HFFc6 (cell line): ENCODE measurements around the gene SPRED3. TPM values are rescaled to one million over a fixed set of nuclear protein-coding genes. Genes with fewer than 3 reads are reported as not detected.
"Not testable (repeated sequence)": the region's sequence is repeated elsewhere in the genome, so short reads cannot be mapped to it uniquely, and the experiment has no call there.

Source experiments
- DNase-seq: peaks from one replicate; pipeline ENCODE4 v3.0.0-alpha.2; 2018
- H3K27ac Mint-ChIP-seq: 2 replicates; pipeline ENCODE4 v1.8.0; 2020; ENCODE audit warnings: mild to moderate bottlenecking, mixed read lengths
- H3K27me3 Mint-ChIP-seq: 2 replicates; pipeline ENCODE4 v1.8.0; 2021; ENCODE audit warnings: mild to moderate bottlenecking, moderate library complexity, mixed read lengths; ENCODE audit not compliant: insufficient read depth
- H3K36me3 Mint-ChIP-seq: 2 replicates; pipeline ENCODE4 v1.8.0; 2021; ENCODE audit warnings: low read depth, mixed read lengths
- H3K4me1 Mint-ChIP-seq: 2 replicates; pipeline ENCODE4 v1.8.0; 2020; ENCODE audit warnings: low read depth, mixed read lengths
- H3K4me3 Mint-ChIP-seq: 2 replicates; pipeline ENCODE4 v1.8.0; 2020; ENCODE audit warnings: mild to moderate bottlenecking, moderate library complexity, mixed read lengths
- H3K9me3 Mint-ChIP-seq: 2 replicates; pipeline ENCODE4 v1.8.0; 2020; ENCODE audit warnings: mild to moderate bottlenecking, mixed read lengths
- CTCF ChIP-seq: fragments of 200-600 bp; sonication (generic); IDR thresholded peaks from 2 replicates; pipeline ENCODE4 v1.5.0; 2021; ENCODE audit warnings: antibody characterized with exemption, mild to moderate bottlenecking
- total RNA-seq, 6 experiments: library from RNA; stranded (reverse); fragmentation: NEBNext Ultra II Directional; extraction: Animal tissue kit (Norgen Biotek cat#: 25700); gene quantifications; 2 replicates in 1 of 6; 3 replicates in 5 of 6; pipeline ENCODE4 v1.2.3, GENCODE V29; 2021

Gene SPRED3
- total RNA-seq, 6 experiments from 2014 or later: 11.7 to 15.3 (median 13.1) TPM

- Mint-ChIP-seq H3K4me3 (peak overlapping the region; percentile 93), H3K4me1 (peaks cover 22% of the 10 kb centered on the region), H3K27me3 (peaks cover 2% of the 10 kb centered on the region), H3K27ac (peak overlapping the region; percentile 78), H3K36me3 (no peaks in the 10 kb centered on the region), H3K9me3 (no peaks in the 10 kb centered on the region)
- TF ChIP-seq CTCF: no peak
- DNase-seq: no peak
Observed at GRCh38 chr19:38402623-38402966, 14.1 kb downstream of the SPRED3 start.

GRCh38 chr19:38402967-38403674 lies 14.6 kb downstream of the SPRED3 start, which contains the start of gene FAM98C:
TSS of gene FAM98C (plus strand) at chr19:38403093. CDS start at chr19:38403154, 61 bp downstream.
- Mint-ChIP-seq H3K9me3 (no peaks in the 10 kb centered on the region), H3K36me3 (no peaks in the 10 kb centered on the region), H3K27me3 (peaks cover 2% of the 10 kb centered on the region), H3K4me1 (peaks cover 22% of the 10 kb centered on the region), H3K27ac (peak within 1 kb of the TSS; percentile 78), H3K4me3 (peak within 1 kb of the TSS; percentile 93)
- DNase-seq: peak; percentile 93
- peak; percentile 100 for TF ChIP-seq CTCF

DNA sequence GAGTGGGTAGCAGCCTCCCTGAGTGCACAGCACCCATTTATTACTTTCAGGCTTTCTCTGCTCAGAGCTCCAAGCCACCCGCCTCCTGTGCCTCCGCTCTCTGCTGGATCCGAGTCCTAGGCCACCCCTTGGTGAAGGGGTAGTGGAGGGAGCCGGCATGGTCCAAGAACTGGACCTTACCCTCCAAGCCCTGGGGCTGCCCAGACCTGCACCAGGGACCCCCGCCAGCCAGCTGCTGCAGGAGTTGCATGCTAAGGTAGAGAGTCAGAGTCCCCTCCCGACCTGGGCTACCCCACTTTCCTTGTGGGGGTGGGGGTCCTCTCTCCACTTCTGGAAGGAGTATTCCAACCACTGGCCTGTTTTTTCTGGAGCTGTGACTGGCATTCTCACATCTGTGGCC lies 16.4 kb downstream of the SPRED3 start:
- Mint-ChIP-seq H3K9me3 (no peaks in the 10 kb centered on the region), H3K27ac (no peak overlapping the region), H3K36me3 (no peaks in the 10 kb centered on the region), H3K4me1 (peaks cover 15% of the 10 kb centered on the region), H3K4me3 (peak overlapping the region; percentile 93; the same call in 1 of the 2 replicates), H3K27me3 (peaks cover 2% of the 10 kb centered on the region)
- no peak for DNase-seq
- no peak for TF ChIP-seq CTCF

DNA sequence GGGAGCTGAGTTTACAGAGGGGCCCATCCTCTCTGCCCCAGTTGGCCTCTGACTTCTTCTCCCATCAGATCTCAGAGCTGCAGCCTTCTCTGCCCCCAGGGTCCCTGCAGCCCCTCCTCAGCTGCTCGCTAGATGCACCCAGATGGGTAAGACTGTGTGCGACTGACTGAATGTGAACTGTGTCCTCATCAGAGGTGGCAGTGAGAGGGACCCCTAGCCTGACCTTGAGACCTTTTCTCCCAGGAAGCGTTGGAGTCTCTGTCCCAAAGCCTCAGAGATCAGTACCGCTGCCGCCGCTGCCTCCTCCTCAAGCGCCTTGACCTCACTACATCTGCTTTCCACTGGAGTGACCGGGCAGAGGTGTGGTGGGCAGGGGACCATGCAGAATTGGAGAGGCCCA lies 16.8 kb downstream of the SPRED3 start:
- no peaks in the 10 kb centered on the region for H3K36me3 Mint-ChIP-seq
- DNase-seq: no peak
- H3K9me3 Mint-ChIP-seq: no peaks in the 10 kb centered on the region
- H3K4me3 Mint-ChIP-seq: no peak overlapping the region
- no peak for TF ChIP-seq CTCF
- peaks cover 2% of the 10 kb centered on the region for H3K27me3 Mint-ChIP-seq
- peaks cover 11% of the 10 kb centered on the region for H3K4me1 Mint-ChIP-seq
- H3K27ac Mint-ChIP-seq: no peak overlapping the region

- no peaks in the 10 kb centered on the region; the same call in 1 of the 2 replicates for H3K27me3 Mint-ChIP-seq
- H3K4me1 Mint-ChIP-seq: peaks cover 6% of the 10 kb centered on the region
- no peak overlapping the region for H3K27ac Mint-ChIP-seq
- H3K36me3 Mint-ChIP-seq: no peaks in the 10 kb centered on the region
- H3K4me3 Mint-ChIP-seq: no peak overlapping the region
- no peak for DNase-seq
- no peaks in the 10 kb centered on the region for H3K9me3 Mint-ChIP-seq
- no peak for TF ChIP-seq CTCF
Observed at GRCh38 chr19:38409631-38410133, 21.2 kb downstream of the SPRED3 start.

DNA sequence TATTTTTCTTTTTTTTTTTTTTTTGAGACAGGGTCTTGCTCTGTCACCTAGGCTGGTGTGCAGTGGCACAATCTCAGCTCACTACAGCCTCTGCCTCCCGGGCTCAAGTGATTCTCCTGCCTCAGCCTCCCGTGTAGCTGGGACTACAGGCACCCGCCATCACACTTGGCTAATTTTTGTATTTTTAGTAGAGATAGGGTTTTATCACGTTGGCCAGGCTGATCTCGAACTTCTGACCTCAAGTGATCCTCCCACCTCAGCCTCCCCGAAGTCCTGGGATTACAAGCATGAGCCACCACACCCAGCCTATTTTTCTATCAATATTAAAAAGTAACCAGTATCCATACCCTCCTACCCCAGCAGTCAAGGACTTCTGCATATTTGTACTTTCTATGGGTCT lies 21.9 kb downstream of the SPRED3 start:
- H3K9me3 Mint-ChIP-seq, H3K27ac Mint-ChIP-seq, H3K4me3 Mint-ChIP-seq: not testable (repeated sequence)

More for the DNA sequence above, 21.9 kb downstream of the SPRED3 start:
- not testable (repeated sequence) for H3K4me1 Mint-ChIP-seq, H3K27me3 Mint-ChIP-seq, H3K36me3 Mint-ChIP-seq, DNase-seq
